H9 (cell line): ENCODE results near the gene ACYP1. TPM values are rescaled to one million over a fixed set of nuclear protein-coding genes. Genes with fewer than 3 reads are reported as not detected.

Experiments
- DNase-seq: peaks from one replicate; pipeline ENCODE4 v3.0.0-alpha.2; 2017
- H2AFZ ChIP-seq: one replicate; pipeline ENCODE4 v1.6.1; 2013; ENCODE audit warnings: mild to moderate bottlenecking, low read length, control low read depth, moderate library complexity
- H2AK5ac ChIP-seq: 2 replicates; pipeline ENCODE4 v1.6.1; 2013; ENCODE audit warnings: low read length, control low read depth, mixed read lengths; ENCODE audit not compliant: insufficient read length
- H2BK120ac ChIP-seq: one replicate; pipeline ENCODE4 v1.6.1; 2013; ENCODE audit warnings: low read depth, mild to moderate bottlenecking, low read length, control low read depth, inconsistent platforms; ENCODE audit not compliant: poor library complexity, severe bottlenecking
- H2BK12ac ChIP-seq: 2 replicates; pipeline ENCODE4 v1.6.1; 2013; ENCODE audit warnings: low read length, control low read depth, mixed read lengths, low read depth; ENCODE audit not compliant: insufficient read length
- H2BK15ac ChIP-seq: 2 replicates; pipeline ENCODE4 v1.6.1; 2013; ENCODE audit warnings: low read depth, low read length, control low read depth
- H2BK20ac ChIP-seq: one replicate; pipeline ENCODE4 v1.6.1; 2013; ENCODE audit warnings: low read depth, mild to moderate bottlenecking, low read length, control low read depth, inconsistent platforms; ENCODE audit not compliant: poor library complexity, severe bottlenecking
- H2BK5ac ChIP-seq: 2 replicates; pipeline ENCODE4 v1.6.1; 2013; ENCODE audit warnings: low read length, control low read depth, mixed read lengths; ENCODE audit not compliant: insufficient read length
- H3K14ac ChIP-seq: 2 replicates; pipeline ENCODE4 v1.6.1; 2013; ENCODE audit warnings: low read length, control low read depth; ENCODE audit not compliant: insufficient read depth
- H3K18ac ChIP-seq: 2 replicates; pipeline ENCODE4 v1.6.1; 2013; ENCODE audit warnings: low read depth, mild to moderate bottlenecking, mixed read lengths, low read length, control low read depth; ENCODE audit not compliant: insufficient read length
- H3K23ac ChIP-seq: 2 replicates; pipeline ENCODE4 v1.6.1; 2013; ENCODE audit warnings: low read length, control low read depth, mixed read lengths, low read depth; ENCODE audit not compliant: insufficient read length
- H3K23me2 ChIP-seq: 2 replicates; pipeline ENCODE4 v1.6.1; 2013; ENCODE audit warnings: low read depth, mild to moderate bottlenecking, mixed read lengths, low read length, control low read depth; ENCODE audit not compliant: insufficient read length, poor library complexity, severe bottlenecking
- H3K27ac ChIP-seq: 2 replicates; pipeline ENCODE4 v1.5.1; 2013; ENCODE audit warnings: low read length, control low read depth, mixed read lengths, low read depth; ENCODE audit not compliant: insufficient read length
- H3K27me3 ChIP-seq: 2 replicates; pipeline ENCODE4 v1.6.1; 2013; ENCODE audit warnings: low read length, control low read depth, inconsistent platforms; ENCODE audit not compliant: insufficient read depth
- H3K4ac ChIP-seq: 2 replicates; pipeline ENCODE4 v1.6.1; 2013; ENCODE audit warnings: low read depth, mild to moderate bottlenecking, control low read depth, inconsistent platforms, low read length, moderate library complexity
- H3K4me1 ChIP-seq: 2 replicates; pipeline ENCODE4 v1.6.1; 2013; ENCODE audit warnings: low read length, control low read depth, inconsistent platforms; ENCODE audit not compliant: insufficient read depth
- H3K4me2 ChIP-seq: 2 replicates; pipeline ENCODE4 v1.6.1; 2013; ENCODE audit warnings: low read length, control low read depth, mixed read lengths; ENCODE audit not compliant: insufficient read length, insufficient read depth
- H3K56ac ChIP-seq: 2 replicates; pipeline ENCODE4 v1.6.1; 2013; ENCODE audit warnings: low read depth, mild to moderate bottlenecking, mixed read lengths, low read length, control low read depth; ENCODE audit not compliant: insufficient read length
- H3K79me1 ChIP-seq: 2 replicates; pipeline ENCODE4 v1.6.1; 2013; ENCODE audit warnings: low read depth, mild to moderate bottlenecking, moderate library complexity, low read length, control low read depth, inconsistent platforms; ENCODE audit not compliant: insufficient read depth, poor library complexity, severe bottlenecking
- H3K79me2 ChIP-seq: 2 replicates; pipeline ENCODE4 v1.6.1; 2013; ENCODE audit warnings: low read length, control low read depth, inconsistent platforms; ENCODE audit not compliant: insufficient read depth
- H3K9ac ChIP-seq: 2 replicates; pipeline ENCODE4 v1.6.1; 2013; ENCODE audit warnings: low read length, control low read depth, mixed read lengths; ENCODE audit not compliant: insufficient read length; ENCODE audit errors: extremely low read depth
- H3K9me3 ChIP-seq: one replicate; pipeline ENCODE4 v1.6.1; 2013; ENCODE audit warnings: low read depth, low read length, inconsistent platforms; ENCODE audit not compliant: control insufficient read depth
- H3T11ph ChIP-seq: one replicate; pipeline ENCODE4 v1.6.1; 2013; ENCODE audit warnings: mild to moderate bottlenecking, low read length, control low read depth, inconsistent platforms
- H4K20me1 ChIP-seq: one replicate; pipeline ENCODE4 v1.6.1; 2013; ENCODE audit not compliant: control insufficient read depth, insufficient read length, insufficient read depth
- H4K5ac ChIP-seq: 2 replicates; pipeline ENCODE4 v1.6.1; 2013; ENCODE audit warnings: low read depth, mild to moderate bottlenecking, mixed read lengths, low read length, control low read depth; ENCODE audit not compliant: insufficient read length
- H4K8ac ChIP-seq: replicated peaks from 2 replicates; pipeline ENCODE4 v1.6.1; 2013; ENCODE audit warnings: low read length, control low read depth, mixed read lengths, low read depth; ENCODE audit not compliant: insufficient read length
- H4K91ac ChIP-seq: 2 replicates; pipeline ENCODE4 v1.6.1; 2013; ENCODE audit warnings: low read depth, mild to moderate bottlenecking, moderate library complexity, mixed read lengths, low read length, control low read depth; ENCODE audit not compliant: insufficient read length
- H3K27ac Mint-ChIP-seq, 3 experiments: 2 replicates in 2 of 3; 3 replicates in 1 of 3; pipeline ENCODE4 v1.8.0; 2020 to 2021; ENCODE audit warnings: mixed read lengths in 3 of 3, mild to moderate bottlenecking in 1 of 3, moderate library complexity in 1 of 3
- H3K27me3 Mint-ChIP-seq: 2 replicates; pipeline ENCODE4 v1.8.0; 2021; ENCODE audit warnings: low read depth, mild to moderate bottlenecking, moderate library complexity, mixed read lengths
- H3K36me3 Mint-ChIP-seq, 3 experiments: 2 replicates in 2 of 3; 3 replicates in 1 of 3; pipeline ENCODE4 v1.8.0; 2020 to 2021; ENCODE audit warnings: low read depth in 3 of 3, mixed read lengths in 3 of 3; ENCODE audit not compliant: insufficient read depth in 1 of 3
- H3K4me1 Mint-ChIP-seq, 2 experiments: 2 replicates each; pipeline ENCODE4 v1.8.0; 2020; ENCODE audit warnings: mixed read lengths in 2 of 2
- H3K4me3 Mint-ChIP-seq, 2 experiments: 2 replicates in 1 of 2; 3 replicates in 1 of 2; pipeline ENCODE4 v1.8.0; 2020 to 2021; ENCODE audit warnings: mild to moderate bottlenecking in 2 of 2, mixed read lengths in 2 of 2, moderate library complexity in 1 of 2
- H3K9me3 Mint-ChIP-seq, 2 experiments: 2 replicates in 1 of 2; 3 replicates in 1 of 2; pipeline ENCODE4 v1.8.0; 2020; ENCODE audit warnings: mild to moderate bottlenecking in 2 of 2, mixed read lengths in 2 of 2, moderate library complexity in 1 of 2
- CTCF ChIP-seq: fragments of 200-600 bp; sonication (generic); conservative IDR thresholded peaks from 3 replicates; pipeline ENCODE4 v1.8.0; 2021; ENCODE audit warnings: antibody characterized with exemption, mild to moderate bottlenecking
- WGBS: extraction: QIAGEN DNeasy Blood & Tissue Kit; methylation state at CpG from one replicate; pipeline ENCODE4 v1.1.7; 2013; ENCODE audit warnings: missing lambda C conversion rate, low lambda C conversion rate, mixed read lengths; ENCODE audit not compliant: insufficient read length; ENCODE audit errors: extremely low coverage; 5-methylcytosine and 5-hydroxymethylcytosine counted together
- total RNA-seq: library from RNA; stranded (reverse); gene quantifications from 2 replicates; pipeline ENCODE4 v1.2.1, GENCODE V29; 2021

The ACYP1 gene
- total RNA-seq, 1 experiment from 2014 or later: 18.9 TPM

GRCh38 chr14:75040507-75040906 is 23.3 kb downstream of the ACYP1 start:
- Histone ChIP-seq H2AFZ (no peak overlapping the region), H3K4ac (no peak overlapping the region), H3K18ac (no peak overlapping the region), H4K8ac (no peak overlapping the region), H3K56ac (no peak overlapping the region), H4K5ac (no peak overlapping the region), H2BK15ac (no peak overlapping the region), H3K27me3 (no peaks in the 10 kb centered on the region), H3K79me2 (no peaks in the 10 kb centered on the region), H2BK120ac (no peak overlapping the region), H4K91ac (no peak overlapping the region), H2BK12ac (no peak overlapping the region), H3T11ph (no peak overlapping the region), H3K9me3 (no peaks in the 10 kb centered on the region), H2AK5ac (no peak overlapping the region), H2BK5ac (no peak overlapping the region), H2BK20ac (no peak overlapping the region), H3K4me2 (no peak overlapping the region), H3K4me1 (no peaks in the 10 kb centered on the region), H3K9ac (no peak overlapping the region), H3K27ac (no peak overlapping the region), H3K23ac (no peak overlapping the region), H3K23me2 (no peaks in the 10 kb centered on the region), H3K14ac (no peak overlapping the region), H3K79me1 (no peaks in the 10 kb centered on the region), H4K20me1 (no peaks in the 10 kb centered on the region)
- DNase-seq: no peak
- TF ChIP-seq CTCF: no peak
- WGBS: no CpG with 5 or more reads among the region's 1 CpG
- no peak overlapping the region for H3K27ac Mint-ChIP-seq
- H3K4me3 Mint-ChIP-seq: no peak overlapping the region
- no peaks in the 10 kb centered on the region for H3K27me3 Mint-ChIP-seq
- no peaks in the 10 kb centered on the region for H3K4me1 Mint-ChIP-seq
- H3K36me3 Mint-ChIP-seq: peaks cover 1 to 29% (median 12%) of the 10 kb centered on the region in 3 experiments; a peak in 5 of 7 replicates
- H3K9me3 Mint-ChIP-seq: no peaks in the 10 kb centered on the region
